HG02610 (cell line): ENCODE data around the gene RETSAT.
"Not testable (repeated sequence)": the region's sequence is repeated elsewhere in the genome, so short reads cannot be mapped to it uniquely, and the experiment has no call there.

ENCODE experiments used
- ATAC-seq: cut with Tn5 transposase; IDR thresholded peaks from one replicate; pipeline ENCODE4 v1.9.1; 2021; ENCODE audit warnings: mild to moderate bottlenecking, moderate library complexity; ENCODE audit not compliant: unreplicated experiment

RETSAT gene

DNA sequence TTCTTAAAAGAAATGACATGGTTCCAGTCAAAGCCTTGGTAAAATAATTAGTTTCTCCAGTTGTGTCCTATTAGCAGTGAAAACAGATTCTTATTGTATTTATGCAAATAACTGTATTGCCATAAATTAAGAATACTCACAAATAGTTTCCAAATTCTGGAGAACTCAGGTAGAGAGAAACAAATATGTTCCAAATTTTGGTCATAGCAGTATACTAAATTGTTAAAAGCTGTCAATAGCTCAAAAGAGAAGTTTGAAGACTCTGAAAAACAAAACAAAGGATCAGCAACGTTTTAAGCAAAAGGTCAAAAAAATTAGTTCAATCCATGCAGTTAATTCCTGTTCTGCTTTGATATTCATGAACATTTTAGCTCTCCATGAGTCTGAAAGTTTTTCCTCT lies 25.7 kb upstream of the RETSAT start:
- no peak for ATAC-seq

DNA sequence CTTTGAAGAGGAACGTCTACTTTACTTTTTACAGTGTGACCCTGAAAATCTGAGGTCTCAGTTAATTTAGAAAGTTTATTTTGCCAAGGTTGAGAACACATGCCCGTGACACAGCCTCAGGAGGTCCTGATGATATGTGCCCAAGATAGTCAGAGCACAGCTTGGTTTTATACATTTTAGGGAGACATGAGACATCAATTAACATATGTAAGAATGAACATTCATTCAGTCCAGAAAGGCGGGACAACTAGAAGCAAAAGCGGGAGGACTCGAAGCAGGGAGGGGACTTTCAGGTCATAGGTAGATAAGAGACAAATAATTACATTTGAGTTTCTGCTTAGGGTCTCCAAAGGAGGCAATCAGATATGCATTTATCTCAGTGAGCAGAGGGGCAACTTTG lies 23.9 kb upstream of the RETSAT start:
- ATAC-seq: no peak

DNA sequence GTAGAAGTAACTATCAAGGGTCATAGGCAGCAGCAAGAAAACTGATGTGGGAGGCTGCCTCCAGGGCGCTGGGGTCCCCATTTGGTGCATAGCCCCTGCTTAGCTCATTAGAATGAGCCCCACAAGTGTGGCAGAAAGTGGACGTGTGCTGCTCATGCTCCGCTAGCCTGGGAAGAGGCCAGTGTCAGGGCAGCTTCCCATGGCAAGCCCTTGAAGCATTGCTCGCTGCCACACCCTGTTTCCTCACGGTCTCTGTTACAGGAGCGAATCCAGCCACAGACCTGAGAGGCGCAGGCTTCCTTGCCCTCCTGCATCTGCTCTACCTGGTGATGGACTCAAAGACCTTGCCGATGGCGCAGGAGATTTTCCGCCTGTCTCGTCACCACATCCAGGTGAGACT lies 22.8 kb upstream of the RETSAT start:
- no peak for ATAC-seq

DNA sequence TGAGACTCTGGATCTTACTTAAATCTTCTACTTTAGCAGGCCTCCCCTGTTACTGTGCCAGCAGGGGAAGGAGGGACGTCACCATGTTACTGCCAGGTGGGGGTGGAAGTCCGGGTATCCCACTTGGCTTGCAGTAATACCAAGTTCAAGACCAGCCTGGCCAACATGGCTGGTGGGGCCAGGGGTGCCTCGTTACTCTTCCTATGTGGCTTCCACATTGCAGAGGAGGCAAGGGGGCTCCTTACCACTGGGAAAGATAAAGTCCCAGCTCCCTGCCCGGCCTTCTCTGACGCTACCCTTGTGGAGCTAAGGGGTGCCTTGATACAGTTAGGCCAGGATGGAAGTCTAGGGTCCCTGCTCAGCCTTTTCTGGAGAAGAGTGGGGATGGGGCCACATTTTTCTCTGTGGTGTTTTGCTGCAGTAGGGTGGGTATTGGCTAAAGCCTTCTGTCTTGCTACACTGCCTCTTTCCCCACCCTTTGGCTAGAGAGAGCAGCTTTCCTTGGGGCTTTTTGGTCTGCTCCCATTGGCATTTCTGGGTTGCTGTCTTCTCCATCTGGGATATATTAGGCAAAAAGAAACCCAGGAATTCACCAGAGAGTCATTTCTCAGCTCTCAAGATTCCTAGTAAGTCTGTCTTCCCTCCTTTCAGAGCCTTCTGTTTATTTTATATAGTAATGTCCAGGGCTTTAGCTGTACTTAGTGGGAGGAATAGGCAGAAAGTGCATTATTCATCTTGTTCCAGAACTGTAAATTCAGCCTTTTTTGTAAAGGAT lies 22.1 kb upstream of the RETSAT start:
- ATAC-seq: no peak

DNA sequence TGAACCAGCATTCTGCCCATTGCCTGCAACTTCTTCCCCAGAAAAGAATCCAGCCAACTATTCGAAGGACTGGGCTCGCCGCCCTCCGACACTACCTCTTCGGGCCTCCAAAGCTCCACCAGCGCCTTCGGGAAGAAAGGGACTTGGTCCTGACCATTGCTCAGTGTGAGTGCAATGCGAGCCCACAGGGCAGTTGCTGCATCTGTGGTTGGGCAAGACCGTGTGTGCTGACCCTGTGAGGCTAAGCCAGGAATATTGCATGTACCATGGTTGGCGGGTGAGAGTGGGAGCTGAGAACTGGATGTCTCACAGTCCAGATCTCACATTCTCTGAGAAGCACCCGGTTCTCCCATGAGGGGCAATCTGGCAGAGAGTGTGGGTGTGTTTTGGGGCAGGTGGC lies 16.7 kb upstream of the RETSAT start:
- no peak for ATAC-seq

DNA sequence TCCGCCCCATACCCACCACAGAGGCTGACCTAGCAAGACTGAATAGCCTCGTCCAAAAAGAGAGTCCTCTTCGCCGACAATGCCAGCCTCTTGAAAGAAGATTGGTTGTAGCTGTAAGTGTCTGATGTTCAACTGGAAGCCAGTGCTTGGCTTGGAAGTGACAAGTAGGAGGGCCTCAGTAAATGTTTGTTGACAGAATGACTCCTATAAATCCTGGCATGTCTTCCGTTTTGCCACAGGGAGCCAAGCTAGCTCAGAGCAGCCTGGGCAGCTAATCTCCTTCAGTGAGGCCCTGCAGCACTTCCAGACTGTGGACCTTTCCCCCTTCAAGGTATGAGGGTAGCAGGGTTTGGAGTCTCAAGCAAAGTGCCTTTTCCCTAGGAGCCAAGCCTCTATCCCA lies 15.2 kb upstream of the RETSAT start:
- no peak for ATAC-seq

DNA sequence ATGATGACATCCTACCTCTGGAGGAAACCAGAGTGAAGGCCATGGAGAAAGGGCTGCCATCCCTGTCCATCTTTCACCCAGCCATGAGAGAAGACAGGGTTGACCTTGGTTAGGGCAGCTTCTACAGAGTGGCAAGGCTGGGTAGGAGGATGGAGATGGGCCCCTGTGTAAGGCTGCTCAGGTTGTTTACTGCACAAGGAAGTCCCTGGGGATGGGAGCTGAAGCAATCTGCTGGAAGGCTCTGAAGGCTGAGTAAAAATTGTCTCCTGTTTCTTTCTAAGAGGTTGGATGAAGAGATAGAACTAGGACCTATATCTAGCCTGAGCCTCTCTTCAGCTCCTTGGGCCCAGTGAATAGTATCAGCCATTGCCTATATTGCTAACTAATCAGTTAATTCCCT lies 14.6 kb upstream of the RETSAT start:
- ATAC-seq: no peak

DNA sequence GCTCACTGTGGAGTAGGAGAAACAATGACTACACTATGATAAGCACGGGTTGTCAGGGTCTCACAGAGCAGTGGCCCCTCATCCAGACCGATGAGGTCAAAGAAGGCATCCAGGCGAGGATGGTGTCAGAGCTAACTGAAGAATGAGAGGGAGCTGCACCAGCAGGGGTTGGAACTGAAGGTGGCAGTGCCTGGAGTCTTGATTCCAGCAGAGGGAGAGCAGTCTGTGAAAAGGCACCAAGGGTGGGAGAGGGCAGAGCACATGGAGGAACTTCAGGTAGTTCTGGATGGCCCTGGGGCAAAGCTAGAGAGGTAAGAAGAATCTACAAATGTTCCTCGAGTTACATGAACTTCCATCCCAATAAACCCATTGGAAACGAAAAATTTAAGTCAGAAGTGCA lies 12.9 kb upstream of the RETSAT start:
- ATAC-seq: no peak

DNA sequence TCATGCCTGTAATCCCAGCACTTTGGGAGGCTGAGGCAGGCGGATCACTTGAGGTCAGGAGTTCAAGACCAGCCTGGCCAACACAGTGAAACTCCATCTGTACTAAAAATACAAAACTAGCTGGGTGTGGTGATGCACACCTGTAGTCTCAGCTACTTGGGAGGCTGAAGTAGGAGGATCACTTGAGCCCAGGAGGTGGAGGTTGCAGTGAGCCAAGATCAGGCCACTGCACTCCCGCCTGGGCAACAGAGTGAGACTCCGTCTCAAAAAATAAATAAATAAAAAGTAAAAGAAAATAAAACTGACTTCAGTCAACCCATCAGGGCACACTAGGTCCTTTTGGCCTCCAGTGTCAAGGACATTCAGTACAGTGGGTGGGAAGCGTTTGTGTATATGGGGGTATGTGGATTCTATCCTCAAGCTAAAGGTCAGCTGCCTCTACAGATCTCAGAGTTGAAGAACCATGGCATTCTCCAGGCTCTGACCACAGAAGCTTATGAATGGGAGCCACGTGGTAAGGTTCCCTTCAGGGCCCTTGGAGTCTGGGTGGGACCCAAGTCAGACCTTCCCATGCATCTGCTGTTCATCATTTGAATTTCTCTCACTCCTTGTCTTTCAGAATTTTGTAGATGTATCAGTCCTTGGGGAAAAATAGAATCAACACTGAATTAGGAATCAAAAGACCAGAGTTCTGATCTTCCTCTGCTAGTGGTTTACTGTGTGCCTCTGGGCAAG lies 8.5 kb upstream of the RETSAT start:
- not testable (repeated sequence) for ATAC-seq

DNA sequence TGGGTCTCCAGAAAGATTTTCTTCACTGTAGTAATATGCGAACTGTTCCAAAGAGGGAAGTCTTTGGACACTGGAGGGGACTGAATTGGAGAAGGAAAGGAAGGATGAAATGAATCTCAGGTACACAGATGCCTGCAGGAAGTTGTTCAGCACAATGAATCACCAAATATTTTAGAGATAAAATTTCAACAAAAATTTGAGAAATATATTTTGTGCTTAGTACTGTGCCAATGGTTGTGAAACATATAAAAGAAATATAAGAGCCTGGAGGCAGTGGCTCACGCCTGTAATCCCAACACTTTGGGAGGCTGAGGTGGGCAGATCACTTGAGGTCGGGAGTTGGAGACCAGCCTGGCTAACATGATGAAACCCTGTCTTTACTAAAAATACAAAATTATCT lies 3.4 kb upstream of the RETSAT start:
- no peak for ATAC-seq

DNA sequence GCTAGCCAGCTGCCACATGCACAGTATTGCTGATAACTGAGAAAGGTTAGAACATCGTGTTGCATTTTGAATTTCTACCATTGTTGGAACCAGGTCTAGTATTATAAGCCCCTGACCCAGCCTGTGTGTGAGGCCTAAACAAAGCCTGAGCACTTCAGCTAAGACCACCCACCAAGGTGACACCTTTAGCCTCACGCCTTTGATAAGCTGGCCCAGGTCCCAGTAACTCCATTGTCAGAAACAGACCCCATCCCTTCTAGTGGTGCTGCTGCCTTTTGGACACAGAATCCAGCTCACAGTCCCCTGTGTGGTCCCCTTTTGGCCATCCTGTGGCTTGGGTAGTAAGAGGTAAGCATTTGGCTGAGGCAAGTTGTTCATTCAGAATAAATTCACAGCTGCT lies 1.9 kb upstream of the RETSAT start:
- ATAC-seq: no peak

DNA sequence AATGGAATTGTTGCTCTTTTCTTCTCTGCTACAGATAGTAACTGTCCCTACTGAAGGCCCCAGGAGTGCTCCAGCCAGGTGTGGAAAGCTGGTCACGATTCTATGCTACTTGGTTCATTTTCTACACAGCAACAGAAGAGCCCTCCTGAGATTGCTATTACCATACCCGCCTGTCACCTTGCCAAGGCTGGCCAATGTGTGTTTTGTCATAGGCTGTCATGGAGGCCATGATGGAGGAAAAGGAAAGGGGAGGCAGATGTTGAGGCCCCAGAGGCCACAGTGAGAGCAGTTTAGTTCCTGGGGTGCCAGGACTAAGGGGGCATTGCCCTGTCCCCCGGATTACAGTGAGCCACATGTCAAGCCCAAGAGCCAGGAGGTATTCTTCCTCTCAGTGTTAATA lies 1.2 kb upstream of the RETSAT start:
- no peak for ATAC-seq

DNA sequence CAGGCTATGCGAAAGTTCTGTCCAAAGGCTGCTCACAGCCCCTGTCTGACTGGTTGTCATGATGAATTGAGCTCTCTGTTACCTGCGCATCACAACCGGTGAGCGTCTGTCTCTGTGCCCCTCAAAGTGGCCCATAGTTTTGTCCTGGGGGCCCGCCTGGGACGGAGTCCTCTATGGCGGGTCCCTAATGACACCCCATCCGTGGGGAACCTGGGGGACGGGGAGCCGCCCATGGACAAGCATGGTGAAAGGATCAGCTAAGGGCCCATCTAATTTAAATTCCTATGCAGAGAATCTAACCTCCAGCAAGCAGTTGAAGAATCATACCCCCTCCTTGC lies 714 bp upstream of the RETSAT start:
- ATAC-seq: peak; percentile 1

DNA sequence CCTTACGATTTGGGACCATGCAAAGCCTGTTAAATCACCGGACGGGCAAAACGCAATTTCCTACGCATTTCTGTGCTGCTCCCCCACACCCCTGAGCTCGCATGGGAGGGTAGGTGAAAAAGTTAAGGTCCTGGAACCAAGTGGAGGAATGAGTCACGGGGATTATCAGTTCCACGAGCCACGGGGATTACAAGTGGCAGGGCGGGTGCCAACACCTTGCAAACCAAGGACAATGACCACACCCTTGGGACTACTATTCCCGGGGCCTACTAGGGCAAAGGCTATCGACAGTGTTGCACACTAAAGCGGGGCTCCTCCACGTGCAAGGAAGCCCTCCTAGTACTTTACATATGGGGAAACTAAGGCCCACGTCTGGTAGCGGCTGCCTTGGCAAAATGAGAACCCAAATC lies 447 bp downstream of the RETSAT start:
- ATAC-seq: no peak

DNA sequence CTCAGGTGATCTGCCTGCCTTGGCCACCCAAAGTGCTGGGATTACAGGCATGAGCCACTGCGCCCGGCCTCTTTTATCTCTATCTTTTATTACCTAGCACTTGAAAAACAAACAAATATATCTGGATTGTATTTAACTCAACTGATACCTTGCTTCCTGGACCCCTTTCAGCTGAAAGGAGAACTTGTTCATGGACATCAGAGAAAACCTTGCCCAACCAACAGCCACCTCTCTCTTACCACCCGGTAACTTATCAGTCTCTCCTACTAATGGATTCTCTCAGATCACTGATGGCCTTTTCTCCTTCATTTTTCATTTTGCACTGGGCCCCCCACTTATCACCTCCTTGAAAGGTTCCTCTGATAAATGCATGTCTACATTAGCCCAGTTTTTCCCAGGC lies 6.7 kb downstream of the RETSAT start:
- ATAC-seq: no peak

DNA sequence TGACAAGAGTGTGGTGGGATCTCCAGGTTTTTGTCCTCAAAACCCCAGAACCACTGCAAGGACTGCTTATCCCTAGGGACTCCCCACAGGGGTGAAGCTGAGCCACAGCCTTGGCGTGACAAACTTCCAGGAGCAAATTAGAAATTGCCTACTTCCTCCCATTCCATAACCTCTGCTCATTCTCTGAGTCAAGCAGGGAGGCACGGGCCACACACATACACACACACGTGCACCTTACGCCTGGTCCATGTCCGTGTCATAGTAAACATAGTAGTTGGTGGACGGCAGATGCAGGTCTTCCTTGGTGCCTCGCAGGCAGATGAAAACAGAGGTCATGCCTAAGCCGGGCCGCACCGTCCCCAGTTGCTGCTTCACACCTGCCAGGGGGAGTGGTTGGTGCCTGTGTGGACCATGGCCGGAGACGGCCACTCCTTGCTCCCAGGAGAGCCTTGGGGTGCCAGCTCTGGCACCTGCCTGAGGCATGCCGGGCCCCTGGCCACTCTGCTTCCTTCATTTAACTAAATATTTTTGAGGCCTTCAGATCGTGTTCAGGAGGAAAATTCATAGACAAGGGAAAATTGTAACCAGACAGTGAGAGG lies 9.9 kb downstream of the RETSAT start:
- ATAC-seq: no peak

DNA sequence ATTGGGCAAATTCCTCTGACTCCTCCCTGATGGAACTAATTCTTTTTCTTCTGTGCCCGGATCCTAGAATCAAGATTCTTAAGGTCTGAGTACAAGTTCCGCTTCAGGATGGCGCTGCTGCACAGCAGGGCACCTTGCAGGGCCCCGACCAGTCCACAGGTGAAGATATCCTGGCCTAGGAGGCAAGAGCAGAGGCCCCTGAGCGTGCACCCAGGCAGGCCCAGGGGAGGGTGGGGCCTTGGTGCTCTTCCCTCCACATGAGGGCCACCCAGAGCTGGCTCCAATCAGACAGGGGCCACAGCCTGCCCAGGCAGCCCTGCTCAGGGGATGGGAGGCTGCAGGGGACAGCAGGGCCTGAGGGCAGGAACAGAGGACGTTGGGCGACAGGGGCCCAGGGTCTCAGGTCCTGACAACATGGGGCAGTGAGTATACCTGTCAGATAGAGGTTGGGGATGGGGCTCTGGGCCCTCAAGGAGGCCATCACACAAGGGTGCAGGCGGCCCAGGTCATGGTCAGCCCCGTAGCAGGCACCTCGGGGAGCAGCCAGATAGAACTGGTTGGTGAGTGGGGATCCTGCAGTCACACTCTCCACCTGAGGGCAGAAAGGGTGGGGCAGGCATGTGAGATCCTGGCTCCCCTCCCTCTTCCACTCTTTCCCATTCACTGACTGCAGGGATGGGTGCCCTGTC lies 11.0 kb downstream of the RETSAT start:
- not testable (repeated sequence) for ATAC-seq

DNA sequence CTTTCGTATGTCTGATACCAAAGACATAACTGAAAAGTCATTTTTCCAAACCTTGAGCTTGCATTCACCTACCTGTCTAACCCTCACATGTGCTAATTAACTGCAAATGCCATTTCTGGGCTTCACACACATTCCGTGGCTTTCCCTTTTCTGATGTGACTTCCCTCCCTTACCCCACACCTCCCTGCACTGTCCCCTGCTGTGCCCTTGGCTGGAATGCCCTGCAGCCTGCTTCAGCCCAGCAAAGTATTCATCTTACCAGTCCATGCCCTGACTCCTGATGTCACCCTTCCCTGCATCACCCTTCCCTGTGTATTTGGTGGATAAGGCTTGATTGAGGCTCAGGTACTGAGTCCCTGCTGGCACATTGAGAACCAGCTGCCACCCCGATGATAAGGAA lies 12.2 kb downstream of the RETSAT start:
- ATAC-seq: no peak

DNA sequence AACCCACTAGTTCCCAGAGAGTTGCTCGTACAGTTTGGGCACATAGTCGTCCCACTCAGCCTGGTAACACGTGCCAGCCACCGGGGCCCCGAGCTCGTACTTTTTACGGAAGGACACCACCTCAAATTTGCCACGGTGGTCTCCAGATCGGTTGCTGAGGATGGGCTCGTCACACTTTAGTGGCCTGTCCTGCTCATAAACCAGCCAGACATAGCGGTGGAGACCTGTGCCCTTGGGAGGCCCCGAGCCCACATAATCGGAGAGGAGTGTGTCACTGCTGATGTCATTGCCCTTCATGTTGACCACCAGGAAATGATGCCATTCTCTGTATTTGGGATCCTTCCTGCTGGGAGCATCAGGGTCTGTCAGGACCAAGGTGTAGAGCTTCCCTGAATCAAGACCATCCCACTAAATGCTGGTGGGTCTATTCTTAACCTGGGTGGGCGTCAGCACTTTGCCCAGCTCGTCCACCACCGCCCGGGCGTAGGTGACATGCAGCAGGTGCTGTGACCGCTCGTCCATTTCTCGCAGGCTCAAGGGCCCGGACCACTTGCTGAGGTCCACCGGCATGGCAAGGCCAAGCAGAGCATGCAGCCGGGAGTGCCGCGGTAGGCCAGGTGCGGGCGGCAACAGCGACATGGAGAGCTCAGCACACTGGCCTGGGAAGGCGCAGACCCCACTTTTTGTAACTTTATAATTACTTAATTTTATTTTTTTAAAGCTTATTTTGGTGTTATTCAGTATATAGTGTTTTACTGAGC lies 12.9 kb downstream of the RETSAT start:
- no peak for ATAC-seq

DNA sequence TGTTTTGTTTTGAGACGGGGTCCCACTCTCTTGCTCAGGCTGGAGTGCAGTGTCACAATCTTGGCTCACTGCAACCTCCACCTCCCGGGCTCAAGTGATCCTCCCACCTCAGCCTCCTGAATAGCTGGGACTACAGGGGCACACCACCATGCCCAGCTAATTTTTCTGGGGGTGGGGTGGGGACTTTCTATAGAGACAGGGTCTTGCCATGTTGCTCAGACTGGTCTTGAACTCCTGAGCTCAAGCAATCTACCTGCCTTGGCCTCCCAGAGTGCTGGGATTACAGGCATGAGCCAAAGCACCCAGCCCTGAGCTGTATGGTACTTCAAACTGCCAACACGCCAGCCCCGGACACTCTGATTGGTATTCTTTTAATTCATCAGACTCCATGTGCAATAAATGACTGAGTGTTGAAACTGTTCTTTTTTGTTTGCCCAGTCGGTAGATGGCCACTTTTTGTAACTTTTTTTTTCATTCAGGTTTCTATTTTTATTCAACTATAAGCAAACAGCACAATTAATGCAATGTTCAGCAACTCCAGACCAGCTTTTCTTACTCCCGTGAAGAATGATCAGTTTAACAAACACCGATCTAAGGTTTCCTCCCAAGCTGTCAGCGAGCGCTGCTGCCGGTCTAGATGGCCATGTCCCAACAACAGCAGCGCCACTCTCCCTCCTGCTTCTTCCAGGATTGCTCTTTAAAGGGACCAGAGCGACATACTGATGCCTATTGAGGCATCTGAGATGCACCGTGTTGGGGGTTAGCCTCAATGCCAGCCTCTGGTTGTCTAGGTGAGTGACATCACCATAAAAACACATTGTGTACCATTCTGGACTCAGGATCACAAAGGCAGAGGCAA lies 14.1 kb downstream of the RETSAT start:
- no peak for ATAC-seq
